ENCODE results near the gene YJEFN3. TPM values are rescaled to one million over a fixed set of nuclear protein-coding genes. Genes with fewer than 3 reads are reported as not detected.

YJEFN3 gene
- total RNA-seq (1 to 10 TPM in 1 of 2 donors, under 1 TPM in 1; 0.77 to 4.7 TPM), polyA plus RNA-seq (1 to 10 TPM; 3.6 to 3.9 TPM)
- long read RNA-seq, donor 1: 0 reads
- long read RNA-seq, donor 2: 0 reads
- long read RNA-seq, donor 3: 0 reads
- long read RNA-seq, donor 4: 0 reads
- long read RNA-seq, donor 5: 0 reads

DNA sequence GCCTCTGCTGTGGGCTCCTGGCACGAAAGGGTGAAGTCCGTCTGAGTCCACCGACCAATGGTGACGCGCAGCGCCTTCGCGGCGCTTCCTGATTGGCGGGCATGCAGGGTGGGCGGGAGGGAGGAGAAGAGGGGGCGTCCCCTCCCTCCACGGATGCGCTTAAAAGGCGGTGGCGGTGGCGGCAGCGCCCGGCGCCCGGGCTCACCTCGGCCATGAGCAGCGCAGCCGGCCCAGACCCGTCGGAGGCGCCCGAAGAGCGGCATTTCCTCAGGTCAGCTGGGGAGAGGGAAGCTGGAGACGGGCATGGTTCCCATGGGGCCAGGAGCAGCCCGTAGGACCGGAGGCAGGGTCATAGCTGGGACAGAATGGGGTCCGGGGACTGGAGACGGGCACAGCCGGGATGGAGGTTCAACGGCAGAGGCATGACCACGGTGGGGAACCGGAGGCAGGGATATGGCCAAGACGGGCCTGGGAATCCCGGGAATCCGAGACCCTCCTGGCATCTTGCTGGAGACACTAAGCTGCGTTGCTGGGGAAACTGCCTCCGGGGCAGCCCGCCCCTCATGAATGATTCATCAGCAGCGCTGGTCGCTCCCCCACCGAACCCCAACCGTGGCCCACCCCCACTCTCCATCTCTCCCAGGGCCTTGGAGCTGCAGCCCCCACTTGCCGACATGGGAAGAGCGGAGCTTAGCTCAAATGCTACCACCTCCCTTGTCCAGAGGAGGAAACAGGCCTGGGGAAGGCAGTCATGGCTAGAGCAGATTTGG lies at the start of gene YJEFN3:
Gene YJEFN3 (plus strand): TSS at position 191 of the 770 bp plus-strand sequence. CDS start 22 bp downstream, at position 213.
- peaks cover 0 to 4% (median 0%) of the 10 kb centered on the region in 5 donors for H3K4me1 ChIP-seq (ENCODE audit: control insufficient read depth in 5 of 5, insufficient read depth in 5 of 5, low read length in 5 of 5)
- ATAC-seq (ENCODE audit: insufficient read depth, low FRiP score): no peak
- H3K4me3 ChIP-seq: no peak within 1 kb of the TSS
- 70 to 74% methylated on average over 49 to 50 of the region's 50 CpGs for WGBS, 2 donors
- H3K27me3 ChIP-seq (ENCODE audit: control insufficient read depth in 3 of 3, insufficient read depth in 3 of 3, low read length in 2 of 3): no peaks in the 10 kb centered on the region
- TF ChIP-seq, protein P1, sequence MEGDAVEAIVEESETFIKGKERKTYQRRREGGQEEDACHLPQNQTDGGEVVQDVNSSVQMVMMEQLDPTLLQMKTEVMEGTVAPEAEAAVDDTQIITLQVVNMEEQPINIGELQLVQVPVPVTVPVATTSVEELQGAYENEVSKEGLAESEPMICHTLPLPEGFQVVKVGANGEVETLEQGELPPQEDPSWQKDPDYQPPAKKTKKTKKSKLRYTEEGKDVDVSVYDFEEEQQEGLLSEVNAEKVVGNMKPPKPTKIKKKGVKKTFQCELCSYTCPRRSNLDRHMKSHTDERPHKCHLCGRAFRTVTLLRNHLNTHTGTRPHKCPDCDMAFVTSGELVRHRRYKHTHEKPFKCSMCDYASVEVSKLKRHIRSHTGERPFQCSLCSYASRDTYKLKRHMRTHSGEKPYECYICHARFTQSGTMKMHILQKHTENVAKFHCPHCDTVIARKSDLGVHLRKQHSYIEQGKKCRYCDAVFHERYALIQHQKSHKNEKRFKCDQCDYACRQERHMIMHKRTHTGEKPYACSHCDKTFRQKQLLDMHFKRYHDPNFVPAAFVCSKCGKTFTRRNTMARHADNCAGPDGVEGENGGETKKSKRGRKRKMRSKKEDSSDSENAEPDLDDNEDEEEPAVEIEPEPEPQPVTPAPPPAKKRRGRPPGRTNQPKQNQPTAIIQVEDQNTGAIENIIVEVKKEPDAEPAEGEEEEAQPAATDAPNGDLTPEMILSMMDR (IDR thresholded peaks at IDR 0.05; ENCODE audit: control extremely low read depth, extremely low read depth): no peak
- H3K36me3 ChIP-seq (ENCODE audit: control insufficient read depth in 4 of 4, insufficient read depth in 4 of 4, low read length in 4 of 4): peaks cover 0 to 30% (median 4%) of the 10 kb centered on the region in 4 donors
- DNase-seq: peak; percentile 46 to 63 (median 49)
- H3K9me3 ChIP-seq (ENCODE audit: control insufficient read depth in 4 of 4, insufficient read depth in 3 of 4, low read length in 3 of 4): no peaks in the 10 kb centered on the region
- H3K9ac ChIP-seq (ENCODE audit: insufficient read depth in 1 of 2, low read length in 2 of 2): no peak within 1 kb of the TSS
- no peak within 1 kb of the TSS for H3K27ac ChIP-seq (ENCODE audit: low read depth in 1 of 2, low read length in 1 of 2)

GRCh38 chr19:19480688-19481087 lies 48.0 kb upstream of the YJEFN3 start:
- Histone ChIP-seq H3K9ac (ENCODE audit: insufficient read depth in 1 of 2, low read length in 2 of 2) (no peak overlapping the region), H3K4me3 (no peak overlapping the region), H3K36me3 (ENCODE audit: control insufficient read depth in 4 of 4, insufficient read depth in 4 of 4, low read length in 4 of 4) (peaks cover 0 to 12% (median 1%) of the 10 kb centered on the region in 4 donors), H3K27ac (ENCODE audit: low read depth in 1 of 2, low read length in 1 of 2) (no peak overlapping the region), H3K27me3 (ENCODE audit: control insufficient read depth in 3 of 3, insufficient read depth in 3 of 3, low read length in 2 of 3) (no peaks in the 10 kb centered on the region), H3K4me1 (ENCODE audit: control insufficient read depth in 5 of 5, insufficient read depth in 5 of 5, low read length in 5 of 5) (peaks cover 0 to 23% (median 15%) of the 10 kb centered on the region in 5 donors), H3K9me3 (ENCODE audit: control insufficient read depth in 4 of 4, insufficient read depth in 3 of 4, low read length in 3 of 4) (no peaks in the 10 kb centered on the region)
- TF ChIP-seq, protein P1 (IDR thresholded peaks at IDR 0.05; ENCODE audit: control extremely low read depth, extremely low read depth): no peak
- DNase-seq (no peak), ATAC-seq (ENCODE audit: insufficient read depth, low FRiP score) (no peak)
- 62 to 71% methylated on average over 5 of the region's 5 CpGs for WGBS, 2 donors

- Histone ChIP-seq H3K27me3 (ENCODE audit: control insufficient read depth in 3 of 3, insufficient read depth in 3 of 3, low read length in 2 of 3) (no peaks in the 10 kb centered on the region), H3K9me3 (ENCODE audit: control insufficient read depth in 4 of 4, insufficient read depth in 3 of 4, low read length in 3 of 4) (no peaks in the 10 kb centered on the region), H3K27ac (ENCODE audit: low read depth in 1 of 2, low read length in 1 of 2) (no peak overlapping the region), H3K4me3 (no peak overlapping the region), H3K9ac (ENCODE audit: insufficient read depth in 1 of 2, low read length in 2 of 2) (peak overlapping the region in 1 of 2 donors; percentile 23), H3K36me3 (ENCODE audit: control insufficient read depth in 4 of 4, insufficient read depth in 4 of 4, low read length in 4 of 4) (peaks cover 0 to 13% (median 1%) of the 10 kb centered on the region in 4 donors), H3K4me1 (ENCODE audit: control insufficient read depth in 5 of 5, insufficient read depth in 5 of 5, low read length in 5 of 5) (peaks cover under 1 to 34% (median 17%) of the 10 kb centered on the region in 5 donors)
- ATAC-seq (ENCODE audit: insufficient read depth, low FRiP score): no peak
- peak; percentile 66 to 83 (median 71) for DNase-seq
- TF ChIP-seq, protein P1 (IDR thresholded peaks at IDR 0.05; ENCODE audit: control extremely low read depth, extremely low read depth): no peak
- 86 to 89% methylated on average over 19 of the region's 19 CpGs for WGBS, 2 donors
These were observed 45.7 kb upstream of the YJEFN3 start for GRCh38 chr19:19482809-19483596.
